Measurements from ENCODE around the gene COPA. TPM values are rescaled to one million over a fixed set of nuclear protein-coding genes. Genes with fewer than 3 reads are reported as not detected.

COPA gene
- total and polyA plus RNA-seq, 2 donors (not counting 3 experiments of a cell fraction or from before 2014, with no cell fraction given): 127 to 185 TPM

- TF ChIP-seq EZH2 (IDR thresholded peaks at IDR 0.05; ENCODE audit: borderline replicate concordance, low read depth, low read length, severe bottlenecking): no peak
- TF ChIP-seq POLR2AphosphoS5 (IDR thresholded peaks at IDR 0.05; ENCODE audit: insufficient read depth, low read depth, low read length): no peak
- no peak for TF ChIP-seq MAX (IDR thresholded peaks at IDR 0.05; ENCODE audit: insufficient read depth, insufficient read length)
- TF ChIP-seq CTCF (IDR thresholded peaks at IDR 0.05; ENCODE audit: extremely low read depth in 1 of 2, insufficient read depth in 1 of 2, low read depth in 1 of 2, low read length in 2 of 2): no peak
- TF ChIP-seq JUN (IDR thresholded peaks at IDR 0.05; ENCODE audit: borderline replicate concordance, insufficient read depth, insufficient read length, low read depth): no peak
- TF ChIP-seq MYC (IDR thresholded peaks at IDR 0.05; ENCODE audit: low read depth, low read length): no peak
- TF ChIP-seq GATA2 (IDR thresholded peaks at IDR 0.05; ENCODE audit: insufficient read depth, insufficient read length, low read depth, low read length): no peak
- no peak for TF ChIP-seq FOS (IDR thresholded peaks at IDR 0.05; ENCODE audit: borderline replicate concordance, insufficient read depth, low read length)
- TF ChIP-seq POLR2A (IDR thresholded peaks at IDR 0.05; ENCODE audit: low read depth, low read length): no peak
- BruUV-seq (replicated peaks): no TSS peak
- Histone ChIP-seq H4K20me1 (replicated peaks; ENCODE audit: control insufficient read depth, extremely low read depth, insufficient read depth, low read length) (no peaks in the 10 kb centered on the region), H3K27me3 (ENCODE audit: control insufficient read depth in 2 of 2, insufficient read depth in 2 of 2, low read length in 2 of 2) (no peaks in the 10 kb centered on the region), H3K4me3 (replicated peaks in 1 of 3; ENCODE audit: insufficient read depth in 1 of 3, low read depth in 1 of 3, low read length in 3 of 3) (no peak overlapping the region), H3K9me1 (replicated peaks; ENCODE audit: control insufficient read depth, extremely low read depth, insufficient read depth, low read length) (no peaks in the 10 kb centered on the region), H3K9ac (replicated peaks; ENCODE audit: extremely low read depth, insufficient read depth, low read length) (no peak overlapping the region), H3K27ac (ENCODE audit: insufficient read depth, low read depth, low read length) (no peak overlapping the region), H3K36me3 (ENCODE audit: control insufficient read depth in 2 of 2, extremely low read depth in 1 of 2, insufficient read depth in 2 of 2, low read length in 2 of 2) (peaks cover 19 to 35% of the 10 kb centered on the region in 2 experiments), H2AFZ (ENCODE audit: low read depth, low read length) (no peak overlapping the region), H3K79me2 (ENCODE audit: control insufficient read depth, insufficient read depth, low read length) (peaks cover 10% of the 10 kb centered on the region), H3K4me2 (ENCODE audit: insufficient read depth, low read length) (no peak overlapping the region), H3K9me3 (replicated peaks; ENCODE audit: control insufficient read depth, insufficient read depth, low read length) (no peaks in the 10 kb centered on the region), H3K4me1 (ENCODE audit: control insufficient read depth, extremely low read depth, insufficient read depth, low read length) (no peaks in the 10 kb centered on the region)
- intact Hi-C loops (cut with micrococcal nuclease): loop anchor here (10.0 kb wide), 1 partner anchor 727 kb away; no protein-coding TSS in a partner anchor
- DNase-seq (ENCODE audit: low read depth, low spot score): no peak
- CTCF ChIA-PET: interaction anchor here (1.0 to 1.6 kb wide), 7 partner anchors 9 to 135 kb away, joined by 3 to 6 read pairs (median 4); no protein-coding TSS in a partner anchor
- dilution Hi-C loops (cut with MboI; ENCODE audit: extremely low pct_ligation_motif_present, low sequenced_read_pairs): no loop called here
- no peak for FAIRE-seq
- POLR2A ChIA-PET: no interaction called here
These were observed 14.9 kb downstream of the COPA start for GRCh38 chr1:160328184-160328583.

Measured in endothelial cell of umbilical vein (primary cell).